HG03565 (cell line): ENCODE results near the gene NEURL1B.

Source experiments
- ATAC-seq: cut with Tn5 transposase; IDR thresholded peaks from one replicate; pipeline ENCODE4 v1.9.1; 2021; ENCODE audit warnings: mild to moderate bottlenecking, moderate library complexity; ENCODE audit not compliant: unreplicated experiment

The NEURL1B gene

GRCh38 chr5:172607213-172607793 lies 33.8 kb upstream of the NEURL1B start:
- ATAC-seq = no peak

- no peak for ATAC-seq
Measured at GRCh38 chr5:172608773-172609172, 32.3 kb upstream of the NEURL1B start.

- ATAC-seq = no peak
Measured at GRCh38 chr5:172610643-172611042, 30.4 kb upstream of the NEURL1B start.

- no peak for ATAC-seq
Measured at GRCh38 chr5:172611913-172612312, 29.1 kb upstream of the NEURL1B start.

GRCh38 chr5:172612771-172613170 lies 28.3 kb upstream of the NEURL1B start:
- ATAC-seq = no peak

- ATAC-seq = no peak
Measured at GRCh38 chr5:172616136-172616535, 24.9 kb upstream of the NEURL1B start.

GRCh38 chr5:172616730-172617129 lies 24.3 kb upstream of the NEURL1B start:
- ATAC-seq = no peak

- ATAC-seq = no peak
Measured at GRCh38 chr5:172617817-172618216, 23.2 kb upstream of the NEURL1B start.

GRCh38 chr5:172618574-172619365 lies 22.3 kb upstream of the NEURL1B start:
- ATAC-seq = no peak

GRCh38 chr5:172620506-172620905 lies 20.6 kb upstream of the NEURL1B start:
- ATAC-seq = no peak

- ATAC-seq = no peak
Measured at GRCh38 chr5:172622091-172623046, 18.7 kb upstream of the NEURL1B start.

GRCh38 chr5:172623313-172623980 lies 17.6 kb upstream of the NEURL1B start:
- ATAC-seq = no peak

- ATAC-seq = no peak
Measured at GRCh38 chr5:172624083-172624995, 16.7 kb upstream of the NEURL1B start.

- ATAC-seq = no peak
Measured at GRCh38 chr5:172624996-172625964, 15.8 kb upstream of the NEURL1B start.

- ATAC-seq = no peak
Measured at GRCh38 chr5:172626031-172626581, 15.0 kb upstream of the NEURL1B start.

GRCh38 chr5:172630082-172630481 lies 11.0 kb upstream of the NEURL1B start:
- no peak for ATAC-seq

GRCh38 chr5:172630482-172630881 lies 10.6 kb upstream of the NEURL1B start:
- ATAC-seq = no peak

- ATAC-seq = no peak
Measured at GRCh38 chr5:172630986-172631385, 10.1 kb upstream of the NEURL1B start.
